Activated naive CD4-positive, alpha-beta T cell treated with anti-CD3 and anti-CD28 coated beads, Interleukin-2, amount 10 ng/mL, durations not matched to agents 7 days and 5 days (primary cell): ENCODE results near the gene COL23A1.
"Not testable (repeated sequence)": the region's sequence is repeated elsewhere in the genome, so short reads cannot be mapped to it uniquely, and the experiment has no call there.

Source experiments
- CTCF ChIA-PET: fragments of 350-600 bp; sonication (Branson Sonifier 250); formaldehyde crosslinking; loops from one replicate; lab custom pipeline; 2021; ENCODE audit warnings: antibody characterized with exemption; lab: Charles Lee
- DNase-seq: peaks from one replicate; pipeline ENCODE4 v3.0.0-alpha.2; 2020
- H3K27ac Mint-ChIP-seq: one replicate; pipeline ENCODE4 v1.8.0; 2021; ENCODE audit warnings: mild to moderate bottlenecking, moderate library complexity, mixed read lengths
- H3K27me3 Mint-ChIP-seq: one replicate; pipeline ENCODE4 v1.8.0; 2021; ENCODE audit warnings: mild to moderate bottlenecking, mixed read lengths
- H3K36me3 Mint-ChIP-seq: one replicate; pipeline ENCODE4 v1.8.0; 2021; ENCODE audit warnings: mixed read lengths
- H3K4me1 Mint-ChIP-seq: one replicate; pipeline ENCODE4 v1.8.0; 2021; ENCODE audit warnings: mixed read lengths
- H3K4me3 Mint-ChIP-seq: one replicate; pipeline ENCODE4 v1.8.0; 2021; ENCODE audit warnings: mild to moderate bottlenecking, moderate library complexity, mixed read lengths
- H3K9me3 Mint-ChIP-seq: one replicate; pipeline ENCODE4 v1.8.0; 2021; ENCODE audit warnings: mixed read lengths

COL23A1 gene

DNA sequence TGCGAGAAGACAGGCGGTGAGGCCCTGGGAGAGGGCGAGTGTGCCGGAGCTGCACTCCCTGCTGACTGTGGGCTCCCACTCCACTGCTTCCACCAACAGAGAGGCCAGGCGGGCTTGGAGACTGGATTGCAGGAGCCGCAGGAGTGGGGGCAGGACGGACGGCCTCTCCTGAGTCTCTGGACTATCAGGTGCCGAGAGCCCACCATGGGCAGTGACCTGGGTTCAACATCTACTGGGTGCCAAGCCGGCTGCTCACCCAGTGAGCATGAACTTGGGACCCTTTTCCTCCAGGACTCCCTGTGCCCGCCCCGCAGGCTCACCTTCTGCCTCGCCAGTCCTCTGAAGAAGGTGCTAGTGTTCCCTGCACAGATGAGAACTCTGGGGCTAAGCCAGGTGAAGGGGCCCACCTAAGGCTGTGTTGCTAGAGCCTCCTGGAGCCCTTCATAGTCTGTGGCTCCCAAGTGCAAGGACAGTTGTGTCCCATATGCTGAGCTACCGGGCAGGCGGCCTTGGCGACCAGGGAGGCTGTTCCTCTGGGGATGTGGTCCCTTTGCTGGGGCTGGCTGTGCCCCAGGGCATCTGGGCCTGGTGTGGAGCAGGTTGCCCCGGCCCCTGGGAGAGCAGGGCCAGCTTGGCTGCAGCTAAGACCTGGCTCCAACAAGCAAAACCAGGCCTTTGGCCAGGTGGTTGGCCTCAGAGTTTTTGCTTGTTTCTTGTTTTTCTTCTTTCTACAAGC, 279.9 kb downstream of the COL23A1 start:
- Mint-ChIP-seq H3K36me3 (no peaks in the 10 kb centered on the region), H3K27ac (no peak overlapping the region), H3K4me3 (no peak overlapping the region), H3K9me3 (no peaks in the 10 kb centered on the region), H3K27me3 (peaks cover 13% of the 10 kb centered on the region), H3K4me1 (no peaks in the 10 kb centered on the region)
- DNase-seq, result no peak
- CTCF ChIA-PET, result no interaction called here

DNA sequence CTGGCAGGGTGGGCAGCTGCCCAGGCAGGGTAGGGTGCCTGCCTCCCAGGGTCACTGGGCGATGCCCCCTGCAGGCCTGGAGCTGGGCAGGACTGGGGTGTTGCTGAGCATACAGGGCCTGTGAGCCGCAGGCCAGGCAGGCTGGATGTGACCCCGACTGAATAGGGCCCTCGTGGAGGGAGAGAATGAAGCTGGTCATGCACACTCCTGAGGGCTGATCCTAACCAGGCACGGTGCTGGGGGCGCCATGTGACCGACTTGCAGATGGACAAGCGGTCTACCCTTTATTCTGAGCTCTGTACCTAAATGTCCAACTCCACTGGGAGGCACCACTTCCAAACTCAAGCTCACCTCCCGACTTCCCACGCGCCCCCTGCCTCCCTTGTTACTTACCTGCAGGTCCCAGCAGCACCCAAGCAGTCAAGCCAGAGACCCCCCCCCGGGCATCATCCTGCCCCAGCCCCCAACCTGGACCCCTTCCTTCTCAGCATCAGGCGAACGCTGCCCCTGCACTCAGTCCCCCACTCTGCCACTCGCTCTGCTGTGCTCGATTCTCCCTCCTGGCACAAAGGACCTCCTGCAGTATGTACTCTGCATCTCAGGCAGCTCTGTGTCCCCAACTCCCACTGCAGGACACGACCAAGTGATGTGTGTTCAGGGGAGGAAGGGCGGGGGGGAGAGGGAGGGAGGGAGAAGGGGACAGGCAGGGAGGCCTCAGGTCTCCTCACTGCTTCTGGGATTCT, 280.8 kb downstream of the COL23A1 start:
- no peaks in the 10 kb centered on the region for H3K36me3 Mint-ChIP-seq
- DNase-seq, result peak; percentile 7
- no peak overlapping the region for H3K4me3 Mint-ChIP-seq
- H3K4me1 Mint-ChIP-seq, result no peaks in the 10 kb centered on the region
- no peak overlapping the region for H3K27ac Mint-ChIP-seq
- no peaks in the 10 kb centered on the region for H3K9me3 Mint-ChIP-seq
- H3K27me3 Mint-ChIP-seq, result peaks cover 16% of the 10 kb centered on the region
- CTCF ChIA-PET, result no interaction called here

DNA sequence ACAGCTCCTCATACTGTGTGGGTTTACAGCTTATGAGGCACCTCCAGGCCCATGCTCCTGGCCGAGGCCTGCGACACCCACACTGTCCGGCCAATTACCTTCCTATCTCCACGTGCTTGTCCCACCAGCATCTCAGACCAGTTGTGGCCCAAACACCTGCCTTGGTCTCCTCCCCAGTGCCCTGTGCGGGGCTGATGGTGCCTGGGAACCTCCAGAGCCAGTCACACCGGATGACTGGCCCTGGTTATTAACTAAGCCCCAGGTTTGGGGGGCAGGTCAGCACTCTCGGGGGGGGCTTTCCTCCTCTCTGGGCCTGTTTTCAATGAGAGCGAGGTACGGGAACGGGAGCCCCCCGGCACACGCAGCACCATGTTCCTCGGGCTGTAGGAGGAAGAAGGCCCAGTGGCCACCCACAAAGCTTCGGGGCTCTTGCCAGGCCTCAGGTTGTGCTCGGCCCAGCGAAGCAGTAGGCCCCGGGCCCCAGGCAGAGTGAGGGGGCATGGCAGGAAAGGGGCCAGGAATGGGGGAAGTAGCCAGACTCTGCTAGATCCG, 281.6 kb downstream of the COL23A1 start:
- CTCF ChIA-PET, result no interaction called here
- no peak overlapping the region for H3K27ac Mint-ChIP-seq
- no peaks in the 10 kb centered on the region for H3K4me1 Mint-ChIP-seq
- peak; percentile 7 for DNase-seq
- H3K27me3 Mint-ChIP-seq, result peaks cover 19% of the 10 kb centered on the region
- no peaks in the 10 kb centered on the region for H3K9me3 Mint-ChIP-seq
- H3K4me3 Mint-ChIP-seq, result no peak overlapping the region
- H3K36me3 Mint-ChIP-seq, result no peaks in the 10 kb centered on the region

DNA sequence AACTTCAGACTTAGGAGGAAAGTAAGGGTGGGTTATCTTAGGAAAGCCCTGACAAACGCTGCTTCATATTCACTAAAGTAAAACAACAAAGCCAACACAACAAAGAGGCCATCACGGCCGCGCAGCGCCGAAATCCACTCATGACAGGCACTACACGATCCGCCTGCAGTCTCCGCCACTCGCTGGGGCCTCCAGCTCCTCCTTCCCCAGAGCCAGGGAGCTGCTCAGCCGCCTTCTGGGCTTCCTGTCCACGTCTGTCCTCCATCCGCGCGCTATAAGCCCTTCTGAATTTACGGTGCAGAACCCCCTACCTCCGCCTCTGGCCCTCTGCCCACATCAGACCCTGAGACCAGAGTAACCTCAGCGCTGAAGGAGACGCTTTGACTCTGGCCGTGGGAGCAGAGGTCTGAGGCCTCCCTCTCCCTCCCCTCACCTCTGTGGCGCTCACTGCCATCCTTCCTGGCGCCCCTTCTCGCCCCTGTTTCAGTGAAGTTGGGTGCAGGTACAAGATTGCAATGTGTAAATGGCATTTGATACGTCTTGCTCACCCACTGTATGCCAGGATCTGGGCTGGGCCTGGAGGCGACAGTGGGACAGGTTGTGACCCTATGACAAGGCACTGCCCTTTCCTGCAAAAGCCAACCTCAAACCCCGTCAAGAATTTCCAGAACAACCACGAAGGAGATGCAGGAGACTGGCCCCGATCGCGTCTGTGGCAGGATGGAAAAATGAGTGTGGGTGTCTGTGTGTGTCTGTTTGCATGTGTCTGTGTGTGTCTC, 282.7 kb downstream of the COL23A1 start:
- CTCF ChIA-PET, result no interaction called here
- Mint-ChIP-seq H3K27ac (no peak overlapping the region), H3K9me3 (no peaks in the 10 kb centered on the region), H3K4me1 (no peaks in the 10 kb centered on the region), H3K27me3 (peaks cover 23% of the 10 kb centered on the region), H3K36me3 (no peaks in the 10 kb centered on the region), H3K4me3 (no peak overlapping the region)
- peak; percentile 17 for DNase-seq

DNA sequence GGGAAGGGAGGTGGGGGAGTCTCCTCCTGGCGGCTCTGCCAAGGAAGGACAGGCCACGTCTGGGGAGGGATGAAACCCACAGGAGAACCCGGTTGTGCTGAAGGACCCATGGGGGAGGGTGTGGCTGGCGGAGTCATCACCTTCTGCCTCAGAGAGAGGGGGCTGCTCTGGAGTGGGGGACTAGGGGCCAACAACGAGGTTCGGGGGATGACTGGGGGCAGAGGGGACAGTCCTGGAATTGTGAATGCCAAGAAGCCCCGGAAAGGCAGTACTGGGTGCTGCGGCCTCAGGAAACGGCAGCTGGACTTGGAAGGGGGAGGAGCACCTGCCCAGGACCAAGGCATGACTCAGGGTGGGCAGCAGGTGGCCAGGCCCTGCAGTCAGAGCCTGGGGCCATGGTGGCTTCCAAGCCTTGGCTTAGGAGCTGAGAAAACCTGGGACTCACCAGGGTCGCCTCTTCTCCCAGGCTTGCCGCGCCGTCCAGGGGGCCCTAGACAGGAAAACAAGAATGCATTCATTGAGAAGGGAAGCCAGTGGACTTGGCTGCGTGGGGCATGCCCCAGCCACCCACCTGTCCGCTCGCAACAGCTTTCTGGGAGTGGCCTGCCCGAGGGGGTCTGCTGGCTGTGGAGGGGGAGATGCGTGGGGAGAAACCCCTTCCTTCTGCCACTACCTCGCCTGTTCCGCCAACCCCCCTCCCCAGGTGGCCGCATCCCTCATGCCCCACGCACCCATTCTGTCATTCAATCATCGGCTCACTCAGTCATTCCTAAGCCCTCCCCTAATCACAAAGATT, 283.6 kb downstream of the COL23A1 start:
- peak; percentile 14 for DNase-seq
- no peaks in the 10 kb centered on the region for H3K36me3 Mint-ChIP-seq
- H3K27ac Mint-ChIP-seq, result no peak overlapping the region
- no peaks in the 10 kb centered on the region for H3K9me3 Mint-ChIP-seq
- H3K4me1 Mint-ChIP-seq, result no peaks in the 10 kb centered on the region
- H3K27me3 Mint-ChIP-seq, result peaks cover 23% of the 10 kb centered on the region
- H3K4me3 Mint-ChIP-seq, result no peak overlapping the region
- CTCF ChIA-PET, result no interaction called here

DNA sequence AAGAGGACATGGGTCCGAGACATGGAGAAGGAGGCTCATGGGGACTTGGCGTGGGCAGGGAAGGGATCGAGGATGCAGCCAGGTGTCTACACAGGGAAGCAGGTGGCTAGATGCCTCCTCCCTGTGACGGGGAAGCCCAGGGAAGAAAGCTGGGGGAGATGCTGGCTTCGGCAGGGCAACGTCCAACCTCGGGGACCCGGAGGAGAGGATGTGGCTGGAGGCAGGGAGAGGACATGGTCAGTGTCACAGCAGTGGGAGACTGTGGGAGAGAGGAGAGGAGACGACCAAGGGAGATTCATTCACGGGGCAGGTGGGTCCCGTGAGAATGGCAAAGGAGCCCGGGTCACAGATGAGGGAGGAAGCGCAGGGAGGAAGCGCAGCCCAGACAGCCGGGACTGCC, 284.4 kb downstream of the COL23A1 start:
- Mint-ChIP-seq H3K27ac (no peak overlapping the region), H3K9me3 (no peaks in the 10 kb centered on the region), H3K4me3 (no peak overlapping the region), H3K36me3 (no peaks in the 10 kb centered on the region), H3K4me1 (no peaks in the 10 kb centered on the region), H3K27me3 (peaks cover 23% of the 10 kb centered on the region)
- CTCF ChIA-PET, result no interaction called here
- peak; percentile 16 for DNase-seq

DNA sequence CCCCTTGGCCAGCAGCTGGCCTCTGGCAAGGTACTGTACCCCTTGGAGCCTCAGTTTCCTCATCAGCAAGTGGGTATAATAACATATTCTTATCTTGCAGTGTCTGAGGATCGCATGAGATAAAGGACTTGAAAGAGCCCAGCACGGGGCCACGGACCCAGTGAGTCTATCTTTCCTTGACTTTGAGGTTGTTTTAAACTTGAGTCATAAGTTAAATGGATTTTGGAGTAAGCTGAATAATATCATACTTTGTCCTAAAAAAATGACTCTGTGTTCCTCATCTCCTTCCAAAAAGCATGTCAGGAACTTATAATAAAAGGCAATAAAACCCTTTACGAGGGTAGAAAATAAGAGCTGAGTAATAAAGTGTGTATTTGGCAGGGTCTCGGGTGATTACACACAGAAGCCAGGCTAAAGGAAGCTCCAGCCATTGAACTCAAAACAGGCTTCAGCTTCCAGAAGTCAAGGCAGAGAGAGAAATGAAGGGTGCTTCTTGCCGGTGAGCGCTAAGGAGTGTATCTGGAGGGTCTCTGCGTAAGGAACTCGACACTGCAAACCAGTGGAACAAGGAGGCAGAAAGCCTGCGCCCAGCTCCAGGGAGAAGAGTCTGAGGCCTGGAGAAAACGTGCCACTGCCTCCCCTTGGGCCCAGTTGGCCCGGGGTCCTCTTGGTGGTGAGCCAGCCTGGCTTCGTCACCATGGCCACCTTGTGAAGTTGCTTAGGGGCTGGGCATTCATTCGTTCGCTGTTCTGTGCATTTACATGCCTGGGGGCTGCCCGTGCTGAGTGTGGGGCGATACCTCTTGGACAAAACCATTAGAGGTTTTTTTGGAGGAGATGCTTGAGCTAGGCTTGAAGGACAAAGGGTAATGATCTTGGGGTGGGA, 285.2 kb downstream of the COL23A1 start:
- CTCF ChIA-PET, result no interaction called here
- Mint-ChIP-seq H3K9me3 (no peaks in the 10 kb centered on the region), H3K36me3 (no peaks in the 10 kb centered on the region), H3K27ac (no peak overlapping the region), H3K27me3 (peaks cover 23% of the 10 kb centered on the region), H3K4me1 (no peaks in the 10 kb centered on the region), H3K4me3 (no peak overlapping the region)
- DNase-seq, result peak; percentile 8

DNA sequence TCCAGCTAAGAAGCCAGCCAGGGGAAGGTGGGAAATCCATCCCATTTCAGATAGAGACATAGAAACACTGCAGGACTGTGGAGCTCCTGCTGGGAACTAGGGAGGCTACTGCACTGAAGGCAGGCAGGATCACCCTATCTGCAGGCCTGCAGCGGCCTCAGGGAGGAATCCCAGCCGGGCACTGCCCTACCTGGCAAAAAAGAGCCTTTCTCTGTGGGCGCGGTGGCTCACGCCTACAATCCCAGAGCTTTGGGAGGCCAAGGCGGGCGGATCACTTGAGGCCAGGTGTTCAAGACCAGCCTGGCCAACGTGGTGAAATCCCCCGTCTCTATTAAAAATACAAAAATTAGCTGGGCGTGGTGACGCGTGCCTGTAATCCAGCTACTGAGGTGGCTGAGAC, 286.2 kb downstream of the COL23A1 start:
- Mint-ChIP-seq H3K4me1 (no peaks in the 10 kb centered on the region), H3K27me3 (peaks cover 23% of the 10 kb centered on the region), H3K9me3 (no peaks in the 10 kb centered on the region), H3K27ac (no peak overlapping the region), H3K36me3 (no peaks in the 10 kb centered on the region), H3K4me3 (no peak overlapping the region)
- CTCF ChIA-PET, result no interaction called here
- peak; percentile 6 for DNase-seq

DNA sequence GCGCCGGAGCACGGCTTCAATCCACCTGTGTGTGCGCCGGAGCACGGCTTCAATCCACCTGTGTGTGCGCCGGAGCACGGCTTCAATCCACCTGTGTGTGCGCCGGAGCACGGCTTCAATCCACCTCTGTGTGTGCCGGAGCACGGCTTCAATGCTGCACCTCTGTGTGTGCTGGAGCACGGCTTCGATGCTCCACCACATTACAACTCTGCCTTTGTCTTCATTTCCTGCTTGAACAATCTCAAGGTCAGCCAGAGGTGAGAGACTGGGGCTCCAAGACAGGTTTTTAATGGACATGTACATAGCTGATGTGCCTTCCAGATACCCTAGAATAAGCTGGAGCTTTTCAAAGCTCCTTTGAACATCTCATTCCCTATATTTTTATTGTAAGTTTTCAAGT, 287.9 kb downstream of the COL23A1 start:
- not testable (repeated sequence) for H3K36me3 Mint-ChIP-seq, H3K27ac Mint-ChIP-seq, H3K4me3 Mint-ChIP-seq, H3K4me1 Mint-ChIP-seq, DNase-seq, H3K9me3 Mint-ChIP-seq
- peaks cover 23% of the 10 kb centered on the region for H3K27me3 Mint-ChIP-seq
- CTCF ChIA-PET, result interaction anchor here (0.9 kb wide), 2 partner anchors 19 to 284 kb away, joined by 3 read pairs; no protein-coding TSS in a partner anchor

DNA sequence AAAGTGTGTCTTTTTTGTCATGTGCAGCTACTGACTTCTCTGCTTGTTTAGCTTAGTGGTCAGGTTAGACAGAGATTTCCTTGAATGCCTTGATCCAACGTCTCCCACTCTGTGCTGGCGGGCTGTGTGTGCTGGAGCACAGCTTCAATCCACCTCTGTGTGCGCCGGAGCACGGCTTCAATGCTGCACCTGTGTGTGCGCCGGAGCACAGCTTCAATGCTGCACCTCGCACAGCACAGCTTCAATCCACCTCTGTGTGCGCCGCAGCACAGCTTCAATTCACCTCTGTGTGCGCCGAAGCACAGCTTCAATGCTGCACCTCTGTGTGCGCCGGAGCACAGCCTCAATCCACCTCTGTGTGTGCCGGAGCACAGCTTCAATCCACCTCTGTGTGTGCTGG, 288.6 kb downstream of the COL23A1 start:
- no peaks in the 10 kb centered on the region for H3K9me3 Mint-ChIP-seq
- H3K4me1 Mint-ChIP-seq, result no peaks in the 10 kb centered on the region
- no peak overlapping the region for H3K27ac Mint-ChIP-seq
- no peaks in the 10 kb centered on the region for H3K36me3 Mint-ChIP-seq
- H3K27me3 Mint-ChIP-seq, result peaks cover 23% of the 10 kb centered on the region
- DNase-seq, result peak; percentile 2
- no peak overlapping the region for H3K4me3 Mint-ChIP-seq
- CTCF ChIA-PET, result no interaction called here

DNA sequence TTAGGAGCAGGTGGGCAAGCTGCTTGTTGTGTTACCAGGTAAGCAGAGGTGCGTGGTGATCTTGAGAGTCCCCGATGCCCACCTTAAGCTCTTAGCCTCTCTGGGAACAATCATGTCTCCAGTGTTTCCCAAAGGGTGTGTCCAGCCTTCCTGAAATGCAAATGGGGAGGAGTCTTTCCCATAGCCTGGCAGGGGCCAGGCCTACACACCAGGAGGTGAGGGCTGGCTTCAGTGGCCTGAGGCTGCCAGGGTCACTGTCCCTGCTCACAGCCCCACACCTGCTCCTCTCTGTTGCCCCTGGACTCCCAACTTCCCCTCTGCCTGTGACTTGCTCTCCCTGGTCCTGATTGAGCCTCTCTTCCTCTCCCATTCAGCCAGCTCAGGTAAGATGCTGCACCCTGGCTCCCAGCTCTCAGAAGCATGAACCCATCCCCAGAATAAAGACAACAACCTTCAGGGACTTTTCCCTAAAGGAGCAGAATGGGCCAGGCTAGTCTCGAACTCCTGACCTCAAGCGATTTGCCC, 291.8 kb downstream of the COL23A1 start:
- DNase-seq, result no peak
- Mint-ChIP-seq H3K27me3 (peaks cover 5% of the 10 kb centered on the region), H3K4me1 (no peaks in the 10 kb centered on the region), H3K27ac (no peak overlapping the region), H3K4me3 (no peak overlapping the region), H3K36me3 (no peaks in the 10 kb centered on the region), H3K9me3 (peaks cover 5% of the 10 kb centered on the region)
- CTCF ChIA-PET, result no interaction called here

DNA sequence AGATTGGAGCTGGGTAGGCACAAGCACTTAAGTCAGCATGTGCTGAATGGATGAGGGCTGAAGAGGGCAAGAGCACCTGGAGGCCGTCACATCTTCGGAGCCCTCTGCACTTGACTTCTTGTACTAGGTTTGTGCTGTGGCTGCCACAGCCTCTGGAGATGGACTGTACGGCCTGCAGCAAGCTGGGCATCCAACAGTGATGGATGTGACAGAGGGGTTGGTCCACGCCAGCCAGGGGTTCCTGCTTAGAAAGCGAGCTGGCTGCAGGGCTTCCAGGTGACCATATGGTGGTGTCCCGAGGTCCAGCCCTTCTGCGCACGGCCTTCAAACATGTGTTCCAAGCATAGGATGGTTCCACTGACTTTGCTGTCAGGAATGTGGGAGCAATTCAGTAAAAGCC, 292.4 kb downstream of the COL23A1 start:
- CTCF ChIA-PET, result no interaction called here
- H3K4me1 Mint-ChIP-seq, result no peaks in the 10 kb centered on the region
- H3K27me3 Mint-ChIP-seq, result peaks cover 7% of the 10 kb centered on the region
- DNase-seq, result no peak
- H3K27ac Mint-ChIP-seq, result no peak overlapping the region
- H3K36me3 Mint-ChIP-seq, result no peaks in the 10 kb centered on the region
- H3K9me3 Mint-ChIP-seq, result peaks cover 5% of the 10 kb centered on the region
- no peak overlapping the region for H3K4me3 Mint-ChIP-seq

DNA sequence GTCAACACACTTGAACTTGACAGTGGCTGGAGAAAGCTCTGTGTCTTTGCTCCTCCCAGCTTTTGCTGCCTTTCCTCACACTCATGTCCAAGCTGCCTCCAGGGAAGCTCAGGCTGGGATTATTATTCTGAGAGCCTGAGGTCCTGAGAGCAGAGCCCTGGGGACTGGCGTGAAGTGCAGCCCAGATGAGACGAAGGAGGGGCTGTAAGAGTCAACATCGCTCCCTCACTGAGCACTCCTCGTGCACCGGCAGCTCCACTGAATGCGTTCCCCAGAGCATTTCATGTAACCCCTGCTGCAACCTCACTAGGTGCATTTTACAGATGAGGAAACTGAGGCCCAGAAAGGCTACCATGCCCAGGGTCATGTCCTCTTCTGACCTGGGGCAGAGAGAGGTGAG, 294.1 kb downstream of the COL23A1 start:
- Mint-ChIP-seq H3K4me1 (no peaks in the 10 kb centered on the region), H3K4me3 (no peak overlapping the region), H3K9me3 (peaks cover 5% of the 10 kb centered on the region), H3K36me3 (no peaks in the 10 kb centered on the region), H3K27me3 (peaks cover 18% of the 10 kb centered on the region), H3K27ac (no peak overlapping the region)
- no peak for DNase-seq
- CTCF ChIA-PET, result no interaction called here
